Lower leg skin (tissue), 3 donors: ENCODE data around the gene PARVG.

Experiments used
- CTCF ChIP-seq, 3 donors: fragments of 450-650 bp; IDR thresholded peaks; one replicate each; pipeline ENCODE4 v1.5.1; 2016; ENCODE audit warnings: antibody characterized with exemption in 3 of 3, mild to moderate bottlenecking in 3 of 3, moderate library complexity in 2 of 3
- POLR2A ChIP-seq, 2 donors: fragments of 450-650 bp; IDR thresholded peaks; one replicate each; pipeline ENCODE4 v1.6.1; 2016 to 2017; ENCODE audit warnings: antibody characterized with exemption in 2 of 2, mild to moderate bottlenecking in 1 of 2, moderate library complexity in 1 of 2

GRCh38 chr22:44166498-44167276, 14.0 kb upstream of the PARVG start:
- TF ChIP-seq CTCF (IDR thresholded peaks at IDR 0.05) (no peak), POLR2A (IDR thresholded peaks at IDR 0.05) (no peak)
